GM12874 (cell line): Measurements from ENCODE around the gene TPSB2.
"Not testable (repeated sequence)": the region's sequence is repeated elsewhere in the genome, so short reads cannot be mapped to it uniquely, and the experiment has no call there.

Experiments
- TF ChIP-seq, protein P1 (sequence below): IDR thresholded peaks from 2 replicates; pipeline ENCODE4 v1.5.1; 2011; ENCODE audit warnings: low read depth, mild to moderate bottlenecking, control low read depth, low read length, moderate library complexity; ENCODE audit not compliant: insufficient read depth

Gene TPSB2

DNA sequence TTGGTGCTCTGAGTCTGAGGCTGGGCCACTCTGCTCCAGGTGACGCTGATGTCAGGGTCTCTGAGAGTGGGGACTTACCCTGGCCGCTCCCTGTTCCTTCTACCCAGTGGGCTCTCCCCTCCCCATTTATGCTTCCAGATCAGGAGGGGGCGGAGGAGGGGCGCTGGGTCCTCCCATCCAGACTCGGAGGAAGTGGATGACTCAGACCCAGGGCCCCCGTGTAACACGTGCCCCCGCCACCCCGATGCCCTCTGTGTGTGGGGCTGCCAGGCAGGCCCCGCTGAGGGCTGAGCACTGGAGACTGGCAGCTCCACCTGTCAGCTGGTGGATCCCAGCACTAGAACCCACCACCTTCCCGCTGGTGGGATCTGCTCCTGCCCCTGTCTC lies at the start of gene TPSB2:
TSS of gene TPSB2 (minus strand) at position 101 of the 387 bp plus-strand sequence. CDS start 233 bp downstream, outside the sequence.
- TF ChIP-seq, protein P1, sequence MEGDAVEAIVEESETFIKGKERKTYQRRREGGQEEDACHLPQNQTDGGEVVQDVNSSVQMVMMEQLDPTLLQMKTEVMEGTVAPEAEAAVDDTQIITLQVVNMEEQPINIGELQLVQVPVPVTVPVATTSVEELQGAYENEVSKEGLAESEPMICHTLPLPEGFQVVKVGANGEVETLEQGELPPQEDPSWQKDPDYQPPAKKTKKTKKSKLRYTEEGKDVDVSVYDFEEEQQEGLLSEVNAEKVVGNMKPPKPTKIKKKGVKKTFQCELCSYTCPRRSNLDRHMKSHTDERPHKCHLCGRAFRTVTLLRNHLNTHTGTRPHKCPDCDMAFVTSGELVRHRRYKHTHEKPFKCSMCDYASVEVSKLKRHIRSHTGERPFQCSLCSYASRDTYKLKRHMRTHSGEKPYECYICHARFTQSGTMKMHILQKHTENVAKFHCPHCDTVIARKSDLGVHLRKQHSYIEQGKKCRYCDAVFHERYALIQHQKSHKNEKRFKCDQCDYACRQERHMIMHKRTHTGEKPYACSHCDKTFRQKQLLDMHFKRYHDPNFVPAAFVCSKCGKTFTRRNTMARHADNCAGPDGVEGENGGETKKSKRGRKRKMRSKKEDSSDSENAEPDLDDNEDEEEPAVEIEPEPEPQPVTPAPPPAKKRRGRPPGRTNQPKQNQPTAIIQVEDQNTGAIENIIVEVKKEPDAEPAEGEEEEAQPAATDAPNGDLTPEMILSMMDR = not testable (repeated sequence)

DNA sequence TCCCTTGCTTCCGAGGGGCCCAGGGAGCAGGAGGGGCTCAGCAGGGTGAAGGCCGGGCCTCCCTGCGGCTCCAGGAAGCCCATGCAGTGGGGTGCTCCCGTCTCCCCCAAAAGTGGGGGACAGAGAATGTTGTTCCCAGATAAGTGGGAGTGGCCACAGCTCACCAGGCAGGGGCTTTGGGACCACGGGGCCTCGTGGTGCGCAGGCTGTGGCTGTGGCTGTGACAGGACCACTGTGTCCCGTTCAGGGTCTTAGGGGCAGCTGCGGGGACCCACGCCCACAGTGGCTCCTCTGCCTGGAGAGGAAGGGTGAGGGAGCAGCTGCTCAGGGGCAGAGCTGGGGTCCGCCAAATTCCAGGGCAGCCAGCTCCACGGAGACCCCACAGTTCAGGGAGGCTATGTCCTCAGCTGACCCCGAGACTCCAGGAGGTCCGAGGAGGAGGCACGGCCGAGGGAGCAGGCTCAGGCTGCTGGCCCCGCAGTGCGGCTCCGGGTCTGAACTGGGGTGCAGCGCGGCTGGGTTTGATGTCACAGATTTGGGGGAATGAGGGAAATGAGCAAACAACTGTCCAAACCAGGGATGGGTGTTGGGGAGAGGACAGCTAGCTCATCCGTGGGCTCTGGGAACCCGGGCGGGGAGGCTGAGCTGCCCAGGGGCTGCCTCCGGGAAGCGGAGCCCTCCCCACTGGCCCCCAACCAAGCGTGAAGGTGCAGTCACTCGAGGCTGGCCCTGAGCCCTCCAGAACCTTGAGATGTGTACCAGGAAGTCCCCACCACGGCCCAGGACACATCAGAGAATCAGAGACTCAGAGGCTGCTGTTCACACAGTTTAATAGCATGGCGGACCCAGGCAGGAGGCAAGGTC lies 49.3 kb upstream of the TPSB2 start:
- TF ChIP-seq, protein P1 = no peak

DNA sequence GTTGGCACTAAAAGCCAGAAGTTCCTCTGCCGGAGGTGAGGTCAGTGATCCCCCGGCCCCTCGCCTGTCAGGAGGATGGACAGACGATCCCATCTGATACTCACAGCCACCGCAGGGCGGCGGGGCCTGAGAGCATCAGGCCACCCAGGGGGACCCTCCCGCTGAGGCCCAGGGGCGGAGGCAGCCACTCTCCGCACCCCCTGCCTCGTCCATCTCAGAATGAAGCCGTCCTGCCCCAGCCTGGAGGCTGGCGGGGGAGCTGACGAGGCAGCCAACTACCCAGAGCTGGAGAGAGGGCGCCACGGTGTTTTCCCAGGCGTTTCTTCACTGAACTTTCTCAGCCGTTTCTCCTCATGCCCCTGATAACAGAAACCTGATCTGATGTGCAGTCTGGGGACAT lies 48.5 kb upstream of the TPSB2 start:
- TF ChIP-seq, protein P1 = no peak

DNA sequence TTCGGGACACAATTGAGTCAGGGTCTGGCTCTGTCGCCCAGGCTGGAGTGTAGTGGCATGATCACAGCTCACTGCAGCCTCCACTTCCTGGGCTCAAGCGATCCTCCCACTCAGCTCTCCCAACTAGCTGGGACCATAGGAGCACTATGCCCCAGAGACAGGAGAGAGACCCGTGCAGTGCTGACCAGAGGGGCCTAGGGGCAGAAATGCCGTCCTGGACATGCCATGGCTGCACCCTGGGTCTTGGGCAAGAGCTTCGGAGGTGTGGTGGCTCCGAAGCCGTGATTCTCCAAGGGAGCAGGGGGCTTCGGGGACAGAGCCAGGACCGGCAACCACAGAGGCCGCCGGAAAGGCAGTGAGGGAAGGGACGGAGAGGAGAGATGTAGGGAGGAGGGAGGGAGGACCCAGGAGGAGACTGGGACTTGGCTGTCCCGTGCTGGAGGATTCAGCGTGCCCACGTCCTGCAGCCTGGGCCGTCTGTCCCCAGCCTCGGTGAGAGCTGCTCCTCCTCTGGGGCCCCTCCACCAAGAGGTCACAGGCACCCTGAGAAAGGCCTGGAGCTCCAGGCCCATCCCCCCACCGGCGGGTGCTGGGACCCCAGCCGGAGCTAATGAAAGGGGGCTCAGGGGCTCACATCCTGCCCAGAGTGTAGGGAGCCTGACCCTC lies 47.8 kb upstream of the TPSB2 start:
- TF ChIP-seq, protein P1 = no peak

DNA sequence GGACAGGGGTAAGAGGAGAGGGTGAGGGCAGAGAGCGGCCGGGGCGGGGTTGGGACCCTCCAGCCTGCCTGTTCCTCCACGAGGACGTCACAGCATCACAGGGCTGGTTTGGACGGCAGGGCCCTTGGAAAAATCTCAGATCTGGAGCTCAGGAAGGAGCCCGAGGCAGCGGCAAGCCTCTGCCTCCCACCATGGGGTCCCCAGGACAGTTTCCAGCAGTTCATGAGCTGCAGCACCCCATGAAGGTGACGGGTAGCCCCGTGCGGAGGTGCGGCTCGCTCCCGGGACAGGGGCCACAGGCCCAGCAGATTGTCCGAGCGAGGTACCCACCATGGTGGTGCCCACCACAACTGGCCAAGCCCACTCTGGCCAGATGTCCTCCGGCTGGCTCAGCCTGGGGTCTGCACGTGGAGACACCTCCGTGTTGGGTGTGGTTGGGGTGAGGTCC lies 47.2 kb upstream of the TPSB2 start:
- TF ChIP-seq, protein P1 = no peak

DNA sequence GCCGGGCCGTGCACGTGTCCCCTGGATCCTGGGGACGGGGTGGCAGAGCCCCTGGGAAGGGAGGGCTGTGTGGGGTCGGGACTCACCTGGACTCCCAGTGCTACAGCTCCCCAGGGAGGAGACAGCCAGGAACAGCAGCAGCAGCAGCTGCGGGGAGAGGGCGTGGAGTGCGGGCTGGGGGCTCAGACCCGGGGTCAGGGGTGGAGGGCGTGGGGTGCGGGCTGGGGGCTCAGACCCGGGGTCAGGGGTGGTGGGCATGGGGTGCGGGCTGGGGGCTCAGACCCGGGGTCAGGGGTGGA lies 46.5 kb upstream of the TPSB2 start:
- TF ChIP-seq, protein P1 = no peak

DNA sequence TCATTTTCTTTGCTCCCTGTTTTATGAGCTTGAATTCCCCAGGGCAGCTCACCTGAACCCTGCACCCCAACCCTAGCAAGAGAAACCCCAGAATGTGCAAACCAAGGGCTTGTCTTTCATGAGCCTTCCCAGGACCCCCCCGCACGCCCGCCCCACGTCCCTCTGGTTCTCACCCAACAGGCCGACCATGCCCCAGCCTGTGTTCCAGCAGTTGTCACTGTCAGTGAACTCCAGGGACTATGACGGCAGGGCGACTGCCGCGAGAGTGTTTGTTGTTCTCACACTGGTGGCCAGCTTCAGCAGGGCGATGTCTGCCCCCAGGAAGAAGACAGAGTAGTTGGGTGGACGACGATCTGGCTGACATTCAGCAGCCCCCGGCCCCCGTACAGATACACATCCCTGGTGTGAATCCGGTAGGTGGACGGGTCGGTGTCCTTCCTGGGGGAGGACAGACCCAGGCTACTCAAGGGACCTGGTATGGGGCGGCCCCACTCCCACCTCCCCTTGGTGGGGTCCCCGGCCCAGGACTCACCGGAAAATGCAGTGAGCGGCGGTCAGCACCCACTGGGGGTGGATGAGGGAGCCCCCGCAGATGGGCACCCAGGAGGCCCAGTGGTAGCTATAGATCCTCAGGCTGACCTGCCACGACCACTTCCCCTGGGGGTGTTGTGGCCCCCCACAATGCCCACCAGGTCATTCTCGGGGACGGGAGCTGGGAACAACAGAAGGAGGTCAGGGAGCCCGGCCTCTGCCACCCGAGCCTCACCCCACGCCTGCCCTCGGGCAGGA lies 46.0 kb upstream of the TPSB2 start:
- TF ChIP-seq, protein P1 = no peak
